Measurements from ENCODE around the gene PELI1. TPM values are rescaled to one million over a fixed set of nuclear protein-coding genes. Genes with fewer than 3 reads are reported as not detected.

The PELI1 gene
- total RNA-seq, 1 donor from 2014 or later, result 31.5 TPM

DNA sequence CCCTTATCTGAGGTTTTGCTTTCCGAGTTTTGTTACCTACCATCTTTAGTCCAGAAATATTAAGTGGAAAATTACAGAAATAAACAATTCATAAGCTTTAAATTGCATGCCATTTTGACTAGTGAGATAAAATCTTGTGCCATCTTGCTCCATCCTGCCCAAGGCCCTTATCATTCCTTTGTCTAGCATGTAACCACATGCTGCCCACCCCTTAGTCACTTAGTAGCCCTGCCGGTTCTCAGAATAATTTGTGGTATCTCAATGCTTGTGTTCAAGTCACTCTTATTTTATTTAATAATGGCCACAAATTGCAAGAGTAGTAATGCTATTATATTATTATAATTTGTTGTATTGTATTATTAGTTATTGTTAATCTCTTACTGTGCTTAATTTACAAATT is 88.2 kb downstream of the PELI1 start:
- Mint-ChIP-seq H3K36me3 (ENCODE audit: unreplicated experiment) (no peaks in the 10 kb centered on the region), H3K4me1 (ENCODE audit: unreplicated experiment) (no peaks in the 10 kb centered on the region), H3K27me3 (ENCODE audit: unreplicated experiment) (no peaks in the 10 kb centered on the region), H3K27ac (ENCODE audit: unreplicated experiment) (no peak overlapping the region), H3K9me3 (ENCODE audit: unreplicated experiment) (no peaks in the 10 kb centered on the region), H3K4me3 (ENCODE audit: unreplicated experiment) (no peak overlapping the region)
- TF ChIP-seq, protein P1, sequence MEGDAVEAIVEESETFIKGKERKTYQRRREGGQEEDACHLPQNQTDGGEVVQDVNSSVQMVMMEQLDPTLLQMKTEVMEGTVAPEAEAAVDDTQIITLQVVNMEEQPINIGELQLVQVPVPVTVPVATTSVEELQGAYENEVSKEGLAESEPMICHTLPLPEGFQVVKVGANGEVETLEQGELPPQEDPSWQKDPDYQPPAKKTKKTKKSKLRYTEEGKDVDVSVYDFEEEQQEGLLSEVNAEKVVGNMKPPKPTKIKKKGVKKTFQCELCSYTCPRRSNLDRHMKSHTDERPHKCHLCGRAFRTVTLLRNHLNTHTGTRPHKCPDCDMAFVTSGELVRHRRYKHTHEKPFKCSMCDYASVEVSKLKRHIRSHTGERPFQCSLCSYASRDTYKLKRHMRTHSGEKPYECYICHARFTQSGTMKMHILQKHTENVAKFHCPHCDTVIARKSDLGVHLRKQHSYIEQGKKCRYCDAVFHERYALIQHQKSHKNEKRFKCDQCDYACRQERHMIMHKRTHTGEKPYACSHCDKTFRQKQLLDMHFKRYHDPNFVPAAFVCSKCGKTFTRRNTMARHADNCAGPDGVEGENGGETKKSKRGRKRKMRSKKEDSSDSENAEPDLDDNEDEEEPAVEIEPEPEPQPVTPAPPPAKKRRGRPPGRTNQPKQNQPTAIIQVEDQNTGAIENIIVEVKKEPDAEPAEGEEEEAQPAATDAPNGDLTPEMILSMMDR (IDR thresholded peaks at IDR 0.05), result no peak
- DNase-seq (ENCODE audit: extremely low spot score, unreplicated experiment), result no peak

DNA sequence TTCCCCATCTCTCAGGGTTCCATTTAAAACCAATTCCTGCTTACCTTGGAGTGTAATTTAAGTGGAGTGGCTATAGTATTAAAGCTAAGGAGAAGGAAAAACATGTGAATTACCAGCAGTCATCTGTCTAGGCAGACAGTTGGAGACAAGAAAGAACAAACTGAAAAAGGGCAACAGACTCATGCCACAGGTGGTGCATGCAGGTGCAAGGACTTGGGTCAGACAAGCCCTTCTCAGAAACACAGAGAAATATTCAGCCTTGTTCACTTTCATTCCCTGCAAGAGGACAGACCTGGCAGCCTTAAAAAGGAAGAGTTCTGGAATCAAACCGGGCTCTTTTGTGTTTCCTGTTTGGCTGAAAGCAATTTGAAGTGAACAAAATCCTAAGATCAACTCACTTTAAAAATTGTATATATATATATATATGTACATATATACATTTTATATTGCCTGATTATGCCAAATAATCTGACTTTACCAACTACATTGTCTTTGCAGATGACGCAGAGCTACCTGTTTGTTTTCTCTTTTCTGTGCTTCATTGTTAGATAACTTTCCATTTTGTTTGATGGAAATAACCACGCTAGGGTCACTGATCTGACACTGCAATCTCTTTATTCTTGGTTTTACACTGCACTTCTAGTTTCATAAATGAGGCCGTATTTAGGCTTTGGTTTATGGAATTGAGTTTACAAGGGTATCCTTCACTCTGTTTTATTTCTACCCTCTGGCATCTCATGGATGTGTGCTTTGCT is 89.9 kb downstream of the PELI1 start:
- Mint-ChIP-seq H3K27me3 (ENCODE audit: unreplicated experiment) (no peaks in the 10 kb centered on the region), H3K9me3 (ENCODE audit: unreplicated experiment) (no peaks in the 10 kb centered on the region), H3K4me3 (ENCODE audit: unreplicated experiment) (no peak overlapping the region), H3K36me3 (ENCODE audit: unreplicated experiment) (no peaks in the 10 kb centered on the region), H3K4me1 (ENCODE audit: unreplicated experiment) (peaks cover 5% of the 10 kb centered on the region), H3K27ac (ENCODE audit: unreplicated experiment) (no peak overlapping the region)
- TF ChIP-seq, protein P1 (IDR thresholded peaks at IDR 0.05), result no peak
- no peak for DNase-seq (ENCODE audit: extremely low spot score, unreplicated experiment)

DNA sequence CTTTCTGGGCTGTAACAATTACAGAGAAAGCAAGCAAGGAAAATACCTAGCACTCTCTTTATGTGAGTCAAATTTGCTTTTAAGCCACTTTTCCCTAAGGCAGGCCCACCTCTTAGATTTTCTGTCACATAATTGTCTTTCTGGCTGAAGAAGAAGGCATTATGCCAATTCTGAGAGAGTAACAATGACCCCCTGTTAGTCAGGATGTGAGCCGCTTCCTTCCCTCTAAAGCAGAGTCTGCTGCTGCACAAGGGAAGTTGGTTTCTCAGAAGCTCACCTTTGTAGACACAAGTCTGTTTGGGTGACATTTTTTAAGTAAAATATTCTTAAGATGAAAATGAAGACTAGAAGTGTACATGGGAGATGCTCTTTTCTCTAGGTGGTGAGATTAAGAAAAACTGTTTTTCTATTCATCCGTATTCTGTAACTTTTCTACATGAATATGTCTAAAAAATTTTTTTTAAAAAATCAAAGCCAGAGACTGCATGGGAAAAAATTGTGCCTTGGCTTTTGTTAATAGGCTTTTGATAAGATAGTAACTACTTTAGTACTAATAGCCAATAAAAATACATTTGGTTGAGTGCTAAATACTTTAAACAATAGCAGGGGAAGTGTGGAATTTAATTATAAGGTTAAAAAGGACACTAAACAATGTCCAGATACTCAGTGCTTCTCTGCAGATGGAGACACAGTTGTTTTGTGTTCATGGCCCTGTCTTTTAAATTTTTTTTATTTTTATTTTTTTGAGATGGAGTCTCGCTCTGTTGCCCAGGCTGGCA is 91.6 kb downstream of the PELI1 start:
- TF ChIP-seq, protein P1 (IDR thresholded peaks at IDR 0.05), result no peak
- H3K27ac Mint-ChIP-seq (ENCODE audit: unreplicated experiment), result no peak overlapping the region
- H3K4me3 Mint-ChIP-seq (ENCODE audit: unreplicated experiment), result no peak overlapping the region
- no peaks in the 10 kb centered on the region for H3K36me3 Mint-ChIP-seq (ENCODE audit: unreplicated experiment)
- no peak for DNase-seq (ENCODE audit: extremely low spot score, unreplicated experiment)
- peaks cover 5% of the 10 kb centered on the region for H3K4me1 Mint-ChIP-seq (ENCODE audit: unreplicated experiment)
- no peaks in the 10 kb centered on the region for H3K27me3 Mint-ChIP-seq (ENCODE audit: unreplicated experiment)
- no peaks in the 10 kb centered on the region for H3K9me3 Mint-ChIP-seq (ENCODE audit: unreplicated experiment)

DNA sequence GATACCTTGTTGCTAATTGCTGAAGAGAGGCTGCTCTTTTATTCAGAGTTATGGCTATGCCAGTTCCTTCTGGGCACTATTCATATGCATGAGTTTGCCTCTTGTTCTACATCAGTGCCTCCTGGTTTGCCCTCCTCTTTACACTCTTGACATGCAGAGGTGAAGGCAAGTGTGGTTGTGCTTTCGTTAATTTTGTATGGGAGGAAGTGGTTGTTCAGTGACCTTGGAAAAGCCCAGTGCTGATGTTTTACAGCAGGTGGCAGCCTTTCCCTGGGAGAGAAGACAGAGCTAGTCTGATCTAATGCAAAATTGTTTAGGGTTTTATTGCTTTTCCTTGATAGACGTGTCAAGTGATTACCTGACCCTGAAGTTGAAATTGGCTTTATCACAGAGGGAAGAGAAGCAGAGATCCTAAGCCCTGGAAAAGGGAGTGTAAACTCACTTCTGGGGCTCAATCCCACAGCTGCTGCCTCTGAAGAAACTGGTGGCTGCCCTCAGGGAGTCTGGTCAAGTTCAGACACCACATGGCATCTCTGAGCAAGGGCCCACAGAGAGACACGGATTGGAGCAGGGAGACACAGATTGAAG is 94.5 kb downstream of the PELI1 start:
- no peak overlapping the region for H3K27ac Mint-ChIP-seq (ENCODE audit: unreplicated experiment)
- H3K27me3 Mint-ChIP-seq (ENCODE audit: unreplicated experiment), result no peaks in the 10 kb centered on the region
- H3K4me1 Mint-ChIP-seq (ENCODE audit: unreplicated experiment), result peaks cover 5% of the 10 kb centered on the region
- H3K4me3 Mint-ChIP-seq (ENCODE audit: unreplicated experiment), result no peak overlapping the region
- no peaks in the 10 kb centered on the region for H3K9me3 Mint-ChIP-seq (ENCODE audit: unreplicated experiment)
- TF ChIP-seq, protein P1 (IDR thresholded peaks at IDR 0.05), result peak; percentile 93
- DNase-seq (ENCODE audit: extremely low spot score, unreplicated experiment), result no peak
- H3K36me3 Mint-ChIP-seq (ENCODE audit: unreplicated experiment), result no peaks in the 10 kb centered on the region

DNA sequence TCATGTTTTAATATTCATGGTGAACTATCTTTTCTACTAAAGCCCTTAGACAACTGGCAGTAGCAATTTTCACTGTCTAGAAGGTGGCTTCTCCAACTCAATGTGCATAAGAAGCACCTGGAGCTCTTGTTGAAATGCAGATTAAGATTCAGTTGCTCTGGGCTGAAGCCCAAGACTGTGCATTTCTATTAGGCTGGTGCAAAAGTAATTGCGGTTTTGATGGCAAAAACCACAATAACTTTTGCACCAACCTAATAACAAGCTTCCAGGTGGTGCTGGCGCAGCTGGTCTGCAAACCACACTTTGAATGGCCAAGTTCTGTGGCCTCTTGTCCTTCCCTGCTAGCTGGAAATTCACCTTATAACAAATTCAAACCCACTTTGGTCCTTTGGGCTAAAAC is 98.3 kb downstream of the PELI1 start:
- Mint-ChIP-seq H3K4me1 (ENCODE audit: unreplicated experiment) (peaks cover 5% of the 10 kb centered on the region), H3K27ac (ENCODE audit: unreplicated experiment) (no peak overlapping the region)

More for the DNA sequence above, 98.3 kb downstream of the PELI1 start:
- Mint-ChIP-seq H3K9me3 (ENCODE audit: unreplicated experiment) (no peaks in the 10 kb centered on the region), H3K27me3 (ENCODE audit: unreplicated experiment) (no peaks in the 10 kb centered on the region), H3K36me3 (ENCODE audit: unreplicated experiment) (no peaks in the 10 kb centered on the region), H3K4me3 (ENCODE audit: unreplicated experiment) (no peak overlapping the region)
- no peak for DNase-seq (ENCODE audit: extremely low spot score, unreplicated experiment)
- TF ChIP-seq, protein P1 (IDR thresholded peaks at IDR 0.05), result no peak
